HG02973 (cell line): ENCODE data around the gene MRTFB.
"Not testable (repeated sequence)": the region's sequence is repeated elsewhere in the genome, so short reads cannot be mapped to it uniquely, and the experiment has no call there.

ENCODE experiments used
- ATAC-seq: cut with Tn5 transposase; IDR thresholded peaks from one replicate; pipeline ENCODE4 v1.9.1; 2021; ENCODE audit warnings: moderate library complexity; ENCODE audit not compliant: unreplicated experiment

MRTFB gene

DNA sequence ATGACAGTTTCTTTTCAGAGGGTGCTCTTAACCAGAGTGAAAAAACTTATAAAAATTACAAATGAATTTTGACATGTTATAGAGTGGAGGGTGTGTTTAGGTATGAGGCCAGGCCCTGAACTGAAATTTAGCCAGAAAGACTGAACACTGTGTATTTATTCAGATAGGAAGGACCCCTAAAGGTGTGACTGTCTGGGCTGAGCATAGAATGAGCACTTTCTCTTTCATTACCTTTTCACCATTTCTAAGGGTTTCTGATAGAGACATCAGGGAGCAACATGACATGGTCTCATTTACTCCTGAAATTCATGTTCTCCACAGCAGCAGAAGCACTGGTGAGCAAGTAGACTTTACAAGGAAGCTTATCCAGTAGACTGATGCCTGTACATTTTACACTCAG is 32.9 kb downstream of the MRTFB start:
- ATAC-seq: no peak

DNA sequence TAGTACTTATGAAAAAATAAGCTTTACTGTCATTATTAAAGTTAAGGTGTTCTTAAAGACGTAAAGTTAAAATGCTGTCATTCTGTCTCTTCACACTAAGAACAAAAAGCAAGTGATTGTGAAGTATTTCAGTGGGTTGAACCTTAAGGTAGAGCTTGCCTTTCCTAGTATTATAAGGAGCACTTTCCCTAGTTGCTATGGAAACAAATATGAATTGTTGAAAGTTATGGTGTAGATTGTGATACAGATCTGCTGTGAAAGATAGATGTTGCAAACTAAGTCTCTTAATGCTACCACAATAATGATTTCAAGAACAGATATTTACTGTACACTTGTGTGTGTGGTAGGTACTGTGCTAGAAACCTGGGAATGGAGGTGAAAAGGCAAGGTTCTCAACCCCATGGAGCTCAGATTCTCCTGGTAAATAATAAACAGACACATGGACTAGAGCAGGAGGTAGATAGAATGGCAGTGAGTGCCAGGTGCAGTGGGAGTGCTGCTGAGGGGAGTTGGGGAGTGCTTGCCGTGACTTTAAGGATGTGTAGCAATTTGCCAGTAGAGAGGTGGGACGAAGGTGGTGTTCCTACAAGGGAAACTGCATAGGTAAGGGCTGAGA is 34.7 kb downstream of the MRTFB start:
- no peak for ATAC-seq

DNA sequence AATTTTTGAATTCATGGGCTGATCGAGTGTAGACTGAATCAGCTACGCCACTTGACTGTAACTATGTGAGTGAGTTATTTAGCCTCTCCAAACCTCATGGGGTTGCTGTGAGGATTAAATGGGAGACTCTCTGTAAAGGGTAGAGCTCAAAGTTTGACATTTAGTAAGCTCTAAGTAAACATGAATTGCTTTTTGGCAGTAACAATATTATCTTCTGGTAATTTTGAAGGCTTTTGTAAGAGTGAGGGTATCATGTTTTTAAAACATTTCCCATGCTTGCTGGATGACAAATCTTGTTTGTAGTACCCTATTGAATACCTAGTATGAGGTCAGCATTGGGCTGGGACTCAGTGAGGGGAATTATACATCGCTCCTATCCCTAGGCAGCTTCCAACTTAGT is 35.3 kb downstream of the MRTFB start:
- no peak for ATAC-seq

- no peak for ATAC-seq
Measured at GRCh38 chr16:14106961-14107360, 35.8 kb downstream of the MRTFB start.

DNA sequence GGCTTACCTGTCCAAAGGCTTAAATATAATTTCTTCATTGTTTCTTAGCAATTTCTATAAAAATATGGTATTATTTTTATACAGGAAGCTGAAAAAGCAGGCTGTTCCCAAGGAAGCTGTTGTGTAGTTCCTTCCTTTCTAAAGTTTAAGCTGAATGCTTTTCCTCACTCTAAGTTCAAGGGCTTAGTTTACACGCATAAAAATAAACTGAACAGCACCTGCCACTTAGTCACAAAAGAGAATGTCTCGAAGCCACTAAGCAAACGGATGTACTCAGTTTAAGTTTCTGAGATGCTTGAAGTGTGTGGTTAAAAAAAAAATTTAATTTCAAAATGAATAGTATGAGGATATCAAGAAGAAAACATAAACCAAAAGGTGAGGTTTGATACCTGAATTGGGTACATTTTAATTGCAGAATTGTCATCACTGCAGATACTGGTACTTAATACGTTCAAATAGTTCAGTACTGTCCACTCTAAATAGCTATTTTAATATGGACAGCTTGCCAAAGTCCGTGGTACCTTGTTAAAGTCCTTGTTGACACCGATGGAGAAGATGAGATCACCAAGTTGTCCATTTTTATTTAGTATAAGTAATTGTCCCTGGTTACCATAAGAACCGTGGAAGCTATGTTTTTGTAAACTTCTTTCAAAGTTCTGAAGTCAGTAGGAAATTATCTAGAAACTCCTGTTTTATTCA is 38.1 kb downstream of the MRTFB start:
- ATAC-seq: no peak

DNA sequence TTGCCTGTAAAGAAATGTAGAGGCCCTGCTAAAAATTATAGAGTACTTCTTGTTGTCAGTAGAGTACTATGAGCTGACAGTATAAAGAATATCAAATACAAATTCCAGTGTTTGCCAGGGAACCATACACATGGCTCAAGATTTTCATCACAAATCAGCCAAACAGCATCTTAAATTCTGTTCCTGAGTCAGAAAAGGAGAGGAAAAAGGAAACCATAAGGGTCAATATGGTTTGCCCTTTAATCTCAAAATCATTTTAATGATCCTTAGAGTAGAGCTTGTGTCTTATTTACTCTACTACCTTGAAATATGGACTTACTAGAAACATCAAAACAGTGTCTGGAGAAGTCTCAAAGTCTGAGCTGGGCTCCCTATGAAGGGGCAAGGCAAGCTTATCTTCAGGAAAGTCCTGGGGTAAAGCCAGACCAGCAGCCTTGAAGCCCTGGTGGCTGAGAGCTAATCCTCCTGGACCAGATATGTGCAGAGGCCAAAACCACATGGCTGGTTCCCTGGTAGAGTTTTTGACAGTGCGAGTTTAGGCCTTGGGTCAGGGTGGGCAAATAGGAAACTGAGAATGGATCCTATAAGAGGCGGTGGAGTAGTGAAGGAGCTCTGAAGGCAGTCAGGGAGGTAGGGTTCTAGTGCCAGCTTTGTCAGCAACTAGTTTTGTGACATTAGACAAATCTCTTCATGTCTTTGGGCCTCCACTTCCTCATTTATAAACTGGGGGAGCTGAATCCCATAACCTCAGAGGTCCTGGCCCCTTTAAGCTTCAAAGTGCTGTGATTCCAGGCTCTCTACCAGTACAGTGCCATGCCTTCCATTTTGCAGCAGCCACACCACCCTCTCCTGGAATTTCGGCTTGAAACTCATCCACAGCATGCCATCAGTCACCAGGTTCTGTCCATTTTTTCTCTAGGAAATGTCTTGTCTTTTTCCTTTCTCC is 38.9 kb downstream of the MRTFB start:
- ATAC-seq: no peak

DNA sequence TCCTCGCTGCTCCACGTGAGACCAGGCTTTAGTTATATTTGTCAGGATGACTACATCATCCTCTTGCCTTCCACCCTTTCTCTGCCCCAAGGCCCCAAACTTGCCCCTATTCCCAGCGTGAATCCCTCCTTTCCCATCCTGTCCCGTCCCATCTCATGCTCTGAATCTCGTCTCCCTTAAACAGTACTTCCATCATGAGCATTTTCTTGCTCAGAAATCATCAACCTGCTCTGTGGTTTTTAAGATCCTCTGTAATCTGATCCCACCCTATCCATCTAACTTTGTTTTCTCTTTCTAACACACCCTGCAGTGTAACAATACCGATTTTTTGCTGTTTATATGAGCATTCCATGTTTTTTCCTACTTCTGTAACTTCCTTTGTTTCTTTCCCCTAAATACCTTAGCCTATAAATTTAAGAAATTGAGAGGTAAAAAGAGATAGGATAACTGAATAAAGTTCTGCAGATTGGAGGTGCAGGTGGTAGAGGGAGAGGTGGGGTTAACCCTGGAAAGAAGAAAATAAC is 39.7 kb downstream of the MRTFB start:
- no peak for ATAC-seq

DNA sequence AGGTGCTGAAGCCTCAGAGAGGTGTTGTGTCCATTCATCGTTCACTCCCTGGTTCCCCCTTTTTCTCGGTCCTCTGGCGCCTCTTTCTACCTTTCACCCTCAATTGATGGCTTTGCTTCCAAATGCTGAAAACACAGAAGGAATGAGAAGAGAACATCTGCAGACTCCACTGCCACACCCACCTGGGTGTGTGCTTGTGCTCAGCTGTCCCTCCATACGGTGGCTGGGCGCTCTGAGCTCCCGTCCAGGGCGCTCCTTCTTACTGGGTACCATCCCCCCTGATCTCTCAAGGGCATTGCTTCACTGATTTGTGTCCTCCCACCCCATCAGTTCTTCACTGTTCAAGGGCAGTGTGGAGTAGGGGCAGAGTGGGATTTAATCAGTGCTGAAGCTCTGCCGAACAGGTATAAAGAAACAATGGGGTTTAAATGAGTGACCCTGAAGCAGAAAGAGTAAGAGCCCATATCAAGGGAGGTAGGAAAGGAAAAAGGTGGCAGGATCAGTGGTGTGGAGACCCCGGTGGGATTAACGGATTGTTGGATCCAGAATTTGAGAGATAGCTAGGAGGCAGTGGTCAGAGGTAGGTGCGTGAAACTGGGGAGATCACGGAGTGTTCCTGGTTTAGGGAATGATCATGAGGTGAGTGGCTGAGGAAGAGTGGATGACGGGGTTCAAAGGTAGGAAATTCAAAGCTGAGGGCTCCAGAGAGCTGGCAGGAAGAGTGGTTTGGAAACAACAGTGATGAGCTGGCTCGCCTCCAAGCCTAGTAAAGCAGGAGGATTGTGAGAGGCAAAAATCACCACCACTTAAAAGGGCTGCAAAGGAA is 40.8 kb downstream of the MRTFB start:
- ATAC-seq: no peak

GRCh38 chr16:14112539-14112856 is 41.4 kb downstream of the MRTFB start:
- ATAC-seq: no peak

DNA sequence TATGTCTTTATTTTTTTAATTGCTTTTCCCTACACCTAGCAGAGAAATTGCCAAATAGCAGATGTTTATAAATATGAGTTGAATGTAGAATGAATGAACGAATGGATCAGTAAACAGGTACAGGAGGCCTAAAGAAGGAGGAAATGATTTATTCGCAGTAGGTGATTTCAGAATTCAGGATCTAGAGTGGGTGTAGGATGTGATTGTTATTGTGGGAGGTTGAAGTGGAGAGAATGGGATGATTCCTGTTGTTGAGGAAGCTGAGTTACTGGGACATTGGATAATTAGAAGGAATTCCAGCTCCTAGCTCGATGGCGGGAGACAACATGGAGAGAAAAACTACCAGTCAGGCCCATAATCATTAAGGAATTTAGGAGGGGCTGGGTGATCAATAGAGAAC is 42.2 kb downstream of the MRTFB start:
- ATAC-seq: no peak

- no peak for ATAC-seq
Measured at GRCh38 chr16:14117051-14117450, 45.9 kb downstream of the MRTFB start.

DNA sequence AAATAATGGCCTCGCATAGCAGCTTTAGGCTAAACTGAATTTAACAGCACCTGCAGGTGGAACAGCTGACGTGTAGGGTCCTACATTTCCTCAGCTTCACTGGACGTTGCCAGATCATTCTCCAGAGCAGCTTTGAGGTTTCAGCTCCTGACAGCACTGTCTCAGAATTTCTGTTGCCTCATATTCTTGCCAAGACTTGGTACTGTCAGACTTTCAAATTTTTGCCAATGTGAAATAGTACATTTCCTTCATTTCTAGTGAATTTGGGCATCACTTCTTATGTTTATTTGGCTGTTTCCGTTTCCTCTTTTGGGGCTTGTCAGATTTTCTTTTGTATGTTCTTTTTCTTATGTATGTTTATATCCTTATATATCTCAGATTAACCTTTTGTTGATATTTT is 48.7 kb downstream of the MRTFB start:
- ATAC-seq: no peak

GRCh38 chr16:14120335-14120734 is 49.2 kb downstream of the MRTFB start:
- no peak for ATAC-seq

DNA sequence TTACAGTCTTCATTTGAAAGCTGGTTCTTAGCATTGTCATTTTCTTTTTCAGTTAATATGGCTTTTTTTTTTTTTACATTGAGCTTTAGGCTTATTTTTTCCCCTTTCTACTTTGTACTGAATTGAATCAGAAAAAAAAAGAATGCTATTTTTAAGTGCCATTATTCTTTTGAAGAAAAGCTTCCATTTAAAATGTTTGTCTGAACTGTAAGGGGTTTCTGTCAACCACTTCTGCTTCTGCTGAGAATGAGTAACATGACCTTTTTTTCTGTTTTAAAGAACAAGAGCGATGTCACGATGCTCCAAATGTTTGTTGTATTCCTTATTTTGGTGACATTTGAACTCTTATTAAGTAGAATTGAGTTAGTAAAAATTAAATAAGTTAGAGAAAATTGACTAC is 50.0 kb downstream of the MRTFB start:
- no peak for ATAC-seq

GRCh38 chr16:14121872-14122271 is 50.8 kb downstream of the MRTFB start:
- no peak for ATAC-seq

- ATAC-seq: not testable (repeated sequence)
Measured at GRCh38 chr16:14122430-14122829, 51.3 kb downstream of the MRTFB start.

DNA sequence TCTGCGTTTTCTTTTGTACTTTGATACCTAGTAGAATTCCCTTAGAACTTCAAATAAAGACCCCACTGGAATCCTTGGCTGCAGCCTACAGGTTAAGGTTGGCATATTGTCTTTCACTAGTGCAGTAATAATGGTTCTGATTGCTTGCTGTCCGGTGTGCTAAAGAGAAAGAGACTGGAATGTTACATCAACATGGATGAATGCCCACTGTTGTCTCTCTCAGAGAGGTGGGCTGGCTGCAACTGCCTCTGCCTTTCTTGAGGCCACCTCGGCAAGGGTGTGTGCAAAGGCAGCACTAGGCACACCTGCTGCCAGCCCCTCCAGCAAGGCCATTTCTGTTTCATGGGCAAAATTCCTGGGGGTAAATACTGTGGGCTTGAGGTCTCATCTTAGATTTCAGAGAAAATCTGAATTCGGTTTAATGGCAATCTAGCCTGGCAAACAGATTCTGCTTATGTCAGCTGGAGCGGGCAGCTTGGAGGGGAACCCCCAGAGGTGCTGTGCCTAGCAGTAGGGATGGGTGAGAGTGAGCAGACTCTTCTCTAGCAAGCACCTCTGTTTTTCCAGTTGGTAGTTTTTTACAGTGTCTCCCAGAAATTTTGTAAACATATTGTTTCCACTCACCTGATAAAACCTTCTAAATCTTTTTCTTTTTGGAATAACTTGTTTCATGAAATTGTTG is 54.0 kb downstream of the MRTFB start:
- no peak for ATAC-seq

GRCh38 chr16:14125708-14126107 is 54.6 kb downstream of the MRTFB start:
- no peak for ATAC-seq

GRCh38 chr16:14128097-14128496 is 57.0 kb downstream of the MRTFB start:
- ATAC-seq: no peak

DNA sequence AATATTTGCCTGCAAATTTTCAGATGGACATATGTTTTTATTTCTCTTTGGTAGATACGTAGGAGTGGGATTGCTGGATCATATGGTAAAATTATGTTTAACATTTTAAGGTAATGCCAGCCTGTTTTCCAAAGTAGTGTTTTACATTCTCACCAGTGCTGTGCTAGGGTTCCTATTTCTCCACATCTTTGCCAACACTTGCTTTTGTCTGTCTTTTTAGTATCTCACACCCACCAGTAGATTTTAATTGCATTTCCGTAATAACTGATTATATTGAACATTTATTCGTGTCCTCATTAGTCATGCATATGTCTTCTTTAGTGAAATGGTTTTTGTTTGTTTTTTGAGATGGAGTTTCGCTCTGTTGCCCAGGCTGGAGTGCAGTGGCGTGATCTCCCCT is 58.4 kb downstream of the MRTFB start:
- no peak for ATAC-seq
